Brain microvascular endothelial cell (primary cell): ENCODE data around the gene ARHGEF19.

ENCODE experiments used
- DNase-seq: peaks from one replicate; pipeline ENCODE4 v3.0.0-alpha.2; 2020
- H3K27ac ChIP-seq: fragments of 250-450 bp; sonication (Bioruptor Pico); 2 replicates; pipeline ENCODE4 v1.5.1; 2020; ENCODE audit warnings: mild to moderate bottlenecking, moderate library complexity
- H3K27me3 ChIP-seq: fragments of 250-450 bp; sonication (Bioruptor Pico); replicated peaks from 2 replicates; pipeline ENCODE4 v1.5.1; 2020; ENCODE audit warnings: mild to moderate bottlenecking
- H3K36me3 ChIP-seq: fragments of 250-450 bp; sonication (Bioruptor Pico); replicated peaks from 2 replicates; pipeline ENCODE4 v1.5.1; 2020; ENCODE audit warnings: mild to moderate bottlenecking
- H3K4me3 ChIP-seq: 2 replicates; pipeline ENCODE4 v1.5.1; 2011; ENCODE audit warnings: low read depth, mild to moderate bottlenecking, control low read depth, low read length, moderate library complexity
- CTCF ChIP-seq: IDR thresholded peaks from 2 replicates; pipeline ENCODE4 v1.5.1; 2011; ENCODE audit warnings: low read depth, mild to moderate bottlenecking, moderate library complexity, low read length, control low read depth, inconsistent platforms; ENCODE audit errors: missing control alignments
- in situ Hi-C: cut with HindIII; loops from 2 replicates; pipeline ENCODE4 v1.10.0; 2017; ENCODE audit warnings: low sequenced_read_pairs, low pct_ligation_motif_present

ARHGEF19 gene

GRCh38 chr1:16242556-16243214 lies 30.2 kb upstream of the ARHGEF19 start:
- in situ Hi-C loops, result no loop called here

GRCh38 chr1:16241221-16241708 lies 28.8 kb upstream of the ARHGEF19 start:
- H3K4me3 ChIP-seq, result no peak overlapping the region
- H3K27ac ChIP-seq, result no peak overlapping the region
- in situ Hi-C loops, result no loop called here
- DNase-seq, result no peak
- TF ChIP-seq CTCF, result no peak
- H3K36me3 ChIP-seq, result no peaks in the 10 kb centered on the region
- no peaks in the 10 kb centered on the region for H3K27me3 ChIP-seq

More at GRCh38 chr1:16242556-16243214, 30.2 kb upstream of the ARHGEF19 start:
- no peak for TF ChIP-seq CTCF
- DNase-seq, result no peak
- H3K27me3 ChIP-seq, result no peaks in the 10 kb centered on the region
- H3K27ac ChIP-seq, result no peak overlapping the region
- no peak overlapping the region for H3K4me3 ChIP-seq
- no peaks in the 10 kb centered on the region for H3K36me3 ChIP-seq

- Histone ChIP-seq H3K27ac (no peak overlapping the region), H3K27me3 (no peaks in the 10 kb centered on the region), H3K4me3 (no peak overlapping the region), H3K36me3 (no peaks in the 10 kb centered on the region)
- TF ChIP-seq CTCF, result no peak
- no peak for DNase-seq
- in situ Hi-C loops, result no loop called here
Measured at GRCh38 chr1:16239972-16240491, 27.6 kb upstream of the ARHGEF19 start.

GRCh38 chr1:16237343-16237830 lies 24.9 kb upstream of the ARHGEF19 start:
- no peaks in the 10 kb centered on the region for H3K36me3 ChIP-seq
- DNase-seq, result no peak
- H3K27ac ChIP-seq, result peak overlapping the region; percentile 42
- TF ChIP-seq CTCF, result no peak
- in situ Hi-C loops, result no loop called here
- peak overlapping the region; percentile 73 for H3K4me3 ChIP-seq
- no peaks in the 10 kb centered on the region for H3K27me3 ChIP-seq

- Histone ChIP-seq H3K27ac (peak within 1 kb of the TSS; percentile 42), H3K4me3 (peak within 1 kb of the TSS; percentile 73), H3K27me3 (no peaks in the 10 kb centered on the region), H3K36me3 (no peaks in the 10 kb centered on the region)
- DNase-seq, result peak; percentile 83
- TF ChIP-seq CTCF, result no peak
- in situ Hi-C loops, result no loop called here
Measured at GRCh38 chr1:16236511-16237342, 24.3 kb upstream of the ARHGEF19 start, which contains the start of gene CPLANE2. Gene CPLANE2, minus strand, starts transcription at chr1:16237183. Its CDS starts 441 bp downstream, at chr1:16236742.
